GM12891 (cell line): ENCODE measurements around the gene MRTO4.

Experiments used
- PAX5 ChIP-seq: IDR thresholded peaks from 2 replicates; pipeline ENCODE4 v1.6.1; 2011; ENCODE audit warnings: low read length, moderate library complexity, mild to moderate bottlenecking; ENCODE audit not compliant: insufficient read depth, severe bottlenecking
- POLR2A ChIP-seq: IDR thresholded peaks from 2 replicates; pipeline ENCODE4 v1.6.1; 2011; ENCODE audit warnings: low read depth, low read length, control low read depth
- POLR2AphosphoS5 ChIP-seq: IDR thresholded peaks from 2 replicates; pipeline ENCODE4 v1.6.1; 2011; ENCODE audit warnings: low read depth, low read length, control low read depth
- POU2F2 ChIP-seq: IDR thresholded peaks from 2 replicates; pipeline ENCODE4 v1.6.1; 2011; ENCODE audit warnings: low read depth, mild to moderate bottlenecking, control low read depth, low read length, moderate library complexity
- SPI1 ChIP-seq: IDR thresholded peaks from 2 replicates; pipeline ENCODE4 v1.6.1; 2011; ENCODE audit warnings: low read depth, low read length, control low read depth
- TAF1 ChIP-seq: IDR thresholded peaks from 2 replicates; pipeline ENCODE4 v1.6.1; 2011; ENCODE audit warnings: low read depth, low read length, control low read depth

DNA sequence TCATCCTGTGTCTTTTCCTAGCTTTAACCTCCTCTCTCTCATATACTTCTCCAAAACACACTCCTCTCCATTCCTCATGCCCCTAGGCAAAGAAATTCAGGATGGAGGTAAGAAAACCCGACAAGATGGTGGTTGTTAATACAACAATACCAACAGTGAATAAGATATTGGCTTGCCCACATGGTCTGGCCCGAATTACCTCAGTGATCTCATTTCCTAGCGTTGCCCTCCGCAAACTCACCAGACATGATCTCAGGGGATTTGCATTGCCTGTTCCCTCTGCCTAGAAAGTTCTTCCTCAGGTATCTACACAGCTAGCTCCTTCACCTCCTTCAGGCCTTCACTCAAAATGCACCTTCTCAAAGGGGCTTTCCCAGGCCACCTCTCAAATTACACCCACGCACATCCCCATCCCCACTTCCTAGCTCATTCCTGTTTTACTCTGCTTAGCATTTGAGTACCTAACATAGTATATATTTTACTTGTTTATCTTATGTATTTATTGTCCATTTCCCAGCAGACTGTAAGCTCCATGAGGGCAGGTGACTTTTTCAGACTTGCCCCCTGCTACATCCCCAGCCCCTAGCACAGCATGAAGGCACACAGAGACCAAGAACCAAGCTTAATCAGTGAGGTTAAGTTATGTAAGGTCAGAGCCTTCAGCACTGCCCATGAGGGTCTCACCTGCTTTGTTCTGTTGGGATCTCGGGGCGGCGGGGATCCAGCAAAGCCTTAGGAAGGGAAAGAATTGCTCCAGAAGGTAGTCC is 31.3 kb upstream of the MRTO4 start:
- TF ChIP-seq POLR2AphosphoS5 (no peak), POLR2A (no peak), PAX5 (no peak), SPI1 (no peak), TAF1 (no peak), POU2F2 (no peak)
